Heart right ventricle (tissue), 16 donors: ENCODE measurements around the gene PAX5. TPM values are rescaled to one million over a fixed set of nuclear protein-coding genes. Genes with fewer than 3 reads are reported as not detected.
A peak's percentile ranks its signal among the peaks of the same experiment; 100 is the strongest.

Experiments used
- ATAC-seq, 8 donors: fragments of 200-7000 bp; cut with Tn5 transposase; one replicate each; pipeline ENCODE4 v1.9.1; 2020; ENCODE audit warnings: mild to moderate bottlenecking in 8 of 8, moderate library complexity in 8 of 8, moderate number of reproducible peaks in 1 of 8
- DNase-seq, 2 donors: peaks; one replicate each; pipeline ENCODE4 v3.0.0-alpha.2; 2020
- H3K27ac ChIP-seq, 10 donors: fragments of 200-600 bp; sonication (generic) in 2 of 10; one replicate each; pipeline versions ENCODE4 v1.5.0 to v1.8.0; 2020 to 2022; ENCODE audit warnings: mild to moderate bottlenecking in 3 of 10
- H3K27me3 ChIP-seq, 7 donors: fragments of 200-600 bp; one replicate each; pipeline ENCODE4 v1.8.0; 2021 to 2022; ENCODE audit warnings: mild to moderate bottlenecking in 2 of 7
- H3K36me3 ChIP-seq, 9 donors: fragments of 200-600 bp; sonication (generic) in 1 of 9; one replicate each; pipeline versions ENCODE4 v1.5.0 to v1.8.0; 2020 to 2022; ENCODE audit warnings: mild to moderate bottlenecking in 2 of 9
- H3K4me1 ChIP-seq, 9 donors: fragments of 200-600 bp; sonication (generic) in 1 of 9; one replicate each; pipeline versions ENCODE4 v1.5.0 to v1.8.0; 2020 to 2022; ENCODE audit warnings: mild to moderate bottlenecking in 4 of 9
- H3K4me3 ChIP-seq, 10 donors: fragments of 200-600 bp; sonication (generic) in 2 of 10; one replicate each; pipeline versions ENCODE4 v1.5.0 to v1.8.0; 2020 to 2022; ENCODE audit warnings: mild to moderate bottlenecking in 7 of 10, moderate library complexity in 2 of 10
- H3K9me3 ChIP-seq, 11 donors: fragments of 200-600 bp in 10 of 11; sonication (generic) in 2 of 11; one replicate each; pipeline versions ENCODE4 v1.5.0 to v1.8.0; 2013 to 2022; ENCODE audit warnings: mild to moderate bottlenecking in 2 of 11, control low read depth in 1 of 11, moderate library complexity in 1 of 11
- WGBS, 2 donors: extraction: QIAGEN DNeasy Blood & Tissue Kit; methylation state at CpG; one replicate each; pipeline ENCODE4 v1.1.7; 2013; ENCODE audit warnings: inconsistent platforms in 1 of 2; 5-methylcytosine and 5-hydroxymethylcytosine counted together
- intact Hi-C, 10 donors: fragments of 100-400 bp; cut with DNase I; formaldehyde crosslinking; loops; one replicate each; pipeline versions ENCODE4 v1.11.1 to v1.14.2; 2022
- polyA plus RNA-seq, 2 donors: library from polyadenylated mRNA; stranded (reverse); fragments of 200-250 nt; gene quantifications; one replicate each; pipeline ENCODE4 v1.2.3, GENCODE V29; 2013
- total RNA-seq, 10 donors: library from RNA; stranded (reverse); fragmentation: NEBNext Ultra II Directional in 3 of 10; extraction: Animal tissue kit (Norgen Biotek cat#: 25700) in 3 of 10; gene quantifications; one replicate each; pipeline versions ENCODE4 v1.2.1 to v1.2.4, GENCODE V29; 2021 to 2023
- TF ChIP-seq, protein P1 (sequence below), 9 donors: fragments of 200-600 bp; sonication (generic) in 2 of 9; IDR thresholded peaks; one replicate each; pipeline versions ENCODE4 v1.5.0 to v1.8.0; 2021 to 2022; ENCODE audit warnings: antibody characterized with exemption in 9 of 9, mild to moderate bottlenecking in 5 of 9, moderate library complexity in 1 of 9
- donor health status: Arrhythmogenic right ventricular cardiomyopathy.
- donor health status: ischemic (EF 13 %, LVEDD 7.1; RV severe dilation, severe dysfunction).
- donor health status: healthy with polysubstance abuse.
- donor health status: DM: no; HTN: yes; CAD: no.
- donor health status: DM: no; HTN: no; CAD: no.
- donor health status: ischemic (EF 25% LVEDD 6.9; RV normal size, moderate dysfunction).
- donor health status: ischemic (EF 25% LVEDD 5.7; RV mildly dilated, moderate dysfunction).
- donor health status: healthy.
- donor health status: DM: yes; HTN: yes; CAD: no.
- donor health status: Ischemic cardiomyopathy.
- donor health status: ischemic (EF 35%, LVEDD 5.7; RV mildly dilated, moderate dysfunction).
- donor health status: nonischemic (EF 11% LVEDD 7.7; RV severe dilation, severe dysfunction).
- donor health status: DM: yes; HTN: yes; CAD: no.
- donor health status: PGD.
- donor health status: ischemic (EF 29% LVEDD 5.4; RV normal size, mild dysfunction).
- donor health status: nonischemic (EF 23%, LVEDD 6.1; RV moderate dilation, normal function).

PAX5 gene
- total and polyA plus RNA-seq, 12 donors = under 0.01 to 0.09 TPM; not detected in 10

DNA sequence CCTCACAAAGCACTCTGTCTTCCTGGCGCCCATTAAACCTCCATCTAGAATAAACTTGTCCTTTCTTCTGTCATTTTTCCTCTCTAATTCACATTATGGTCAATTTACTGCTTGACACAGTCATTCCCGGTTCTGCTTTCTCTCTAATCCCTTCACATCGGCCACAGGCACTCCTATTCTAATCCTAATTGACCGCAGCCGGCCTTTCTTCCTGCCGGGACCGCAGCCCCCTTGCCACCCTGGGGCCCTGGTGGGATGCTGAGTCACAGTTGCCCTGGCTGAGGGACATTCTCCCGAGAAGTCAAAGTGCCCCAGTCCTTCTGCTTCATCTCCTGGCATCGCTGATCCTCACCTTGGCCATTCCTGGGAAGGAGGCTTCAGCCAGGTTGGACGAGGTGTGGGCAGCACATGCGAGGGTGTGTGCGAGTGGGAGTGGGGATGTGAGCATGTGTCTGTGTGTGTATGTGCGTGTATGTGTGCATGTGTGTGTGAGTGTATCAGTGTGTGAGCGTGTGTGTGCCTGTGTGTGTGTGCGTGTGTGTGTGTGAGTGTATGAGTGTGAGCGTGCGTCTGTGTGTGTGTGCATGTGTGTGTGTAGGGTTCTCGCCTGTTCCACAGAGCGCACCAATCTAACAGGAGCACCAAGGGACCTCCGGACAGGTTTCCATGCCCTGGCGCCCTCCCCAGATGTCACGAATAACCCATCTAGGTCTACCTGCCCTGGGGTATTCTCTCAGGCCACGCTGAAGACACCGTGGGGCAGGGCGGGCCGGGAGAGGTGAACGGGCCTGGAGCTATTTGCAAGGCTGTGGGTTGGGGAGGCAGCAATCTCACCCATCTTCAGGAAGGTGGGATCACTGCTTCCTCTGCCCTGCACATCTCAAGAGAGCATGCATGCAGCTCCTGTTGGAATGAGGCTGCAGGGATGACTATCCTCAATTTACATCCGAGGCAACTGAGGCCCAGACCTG is 191.2 kb downstream of the PAX5 start:
- DNase-seq (no peak), ATAC-seq (peak in 1 of 8 donors; percentile 32)
- intact Hi-C loops = loop anchor here in 1 of 10 donors (10.0 kb wide), 1 partner anchor 62 kb away; no protein-coding TSS in a partner anchor
- Histone ChIP-seq H3K4me3 (no peak overlapping the region), H3K27ac (no peak overlapping the region), H3K27me3 (peaks cover 0 to 37% (median 16%) of the 10 kb centered on the region in 7 donors), H3K36me3 (no peaks in the 10 kb centered on the region), H3K9me3 (no peaks in the 10 kb centered on the region), H3K4me1 (no peaks in the 10 kb centered on the region)
- TF ChIP-seq, protein P1, sequence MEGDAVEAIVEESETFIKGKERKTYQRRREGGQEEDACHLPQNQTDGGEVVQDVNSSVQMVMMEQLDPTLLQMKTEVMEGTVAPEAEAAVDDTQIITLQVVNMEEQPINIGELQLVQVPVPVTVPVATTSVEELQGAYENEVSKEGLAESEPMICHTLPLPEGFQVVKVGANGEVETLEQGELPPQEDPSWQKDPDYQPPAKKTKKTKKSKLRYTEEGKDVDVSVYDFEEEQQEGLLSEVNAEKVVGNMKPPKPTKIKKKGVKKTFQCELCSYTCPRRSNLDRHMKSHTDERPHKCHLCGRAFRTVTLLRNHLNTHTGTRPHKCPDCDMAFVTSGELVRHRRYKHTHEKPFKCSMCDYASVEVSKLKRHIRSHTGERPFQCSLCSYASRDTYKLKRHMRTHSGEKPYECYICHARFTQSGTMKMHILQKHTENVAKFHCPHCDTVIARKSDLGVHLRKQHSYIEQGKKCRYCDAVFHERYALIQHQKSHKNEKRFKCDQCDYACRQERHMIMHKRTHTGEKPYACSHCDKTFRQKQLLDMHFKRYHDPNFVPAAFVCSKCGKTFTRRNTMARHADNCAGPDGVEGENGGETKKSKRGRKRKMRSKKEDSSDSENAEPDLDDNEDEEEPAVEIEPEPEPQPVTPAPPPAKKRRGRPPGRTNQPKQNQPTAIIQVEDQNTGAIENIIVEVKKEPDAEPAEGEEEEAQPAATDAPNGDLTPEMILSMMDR (IDR thresholded peaks at IDR 0.05) = no peak
- 76 to 79% methylated on average over 28 of the region's 28 CpGs for WGBS, 2 donors

DNA sequence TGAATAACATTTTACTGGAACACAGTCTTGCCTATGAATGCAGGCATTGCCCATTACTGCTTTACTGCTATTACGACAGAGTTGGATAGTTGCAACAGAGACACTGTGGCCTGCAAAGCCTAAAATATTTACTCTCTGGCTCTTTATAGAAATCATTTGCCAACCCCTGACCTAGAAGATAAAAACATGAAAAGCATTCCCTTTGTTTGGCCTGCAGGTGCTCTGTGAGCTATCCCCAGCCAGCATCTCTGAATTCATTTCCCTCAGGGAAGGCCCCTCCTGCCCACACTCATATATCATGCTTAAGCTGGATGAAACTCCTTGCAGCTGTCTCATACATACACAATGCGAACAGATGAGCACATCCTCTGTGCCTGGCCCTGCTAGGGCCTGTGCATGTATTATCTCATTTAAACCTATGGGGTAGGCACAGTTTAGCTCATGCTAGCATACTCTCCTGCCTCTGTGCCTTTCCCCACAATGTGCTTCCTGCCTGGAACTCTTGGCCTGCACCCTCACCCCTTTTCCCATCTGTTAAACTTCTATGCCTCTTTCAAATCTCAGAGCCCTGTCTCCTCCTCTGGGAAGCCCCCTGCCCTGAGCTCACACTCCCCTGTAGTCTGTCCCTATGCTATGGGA is 193.1 kb downstream of the PAX5 start:
- 78 to 81% methylated on average over 2 of the region's 2 CpGs for WGBS, 2 donors
- Histone ChIP-seq H3K36me3 (no peaks in the 10 kb centered on the region), H3K9me3 (no peaks in the 10 kb centered on the region), H3K27ac (no peak overlapping the region), H3K4me3 (no peak overlapping the region), H3K4me1 (no peaks in the 10 kb centered on the region), H3K27me3 (peaks cover 0 to 18% (median 4%) of the 10 kb centered on the region in 7 donors)
- TF ChIP-seq, protein P1 (IDR thresholded peaks at IDR 0.05) = no peak
- intact Hi-C loops = loop anchor here in 1 of 10 donors (10.0 kb wide), 1 partner anchor 64 kb away; no protein-coding TSS in a partner anchor
- ATAC-seq (no peak), DNase-seq (no peak)

DNA sequence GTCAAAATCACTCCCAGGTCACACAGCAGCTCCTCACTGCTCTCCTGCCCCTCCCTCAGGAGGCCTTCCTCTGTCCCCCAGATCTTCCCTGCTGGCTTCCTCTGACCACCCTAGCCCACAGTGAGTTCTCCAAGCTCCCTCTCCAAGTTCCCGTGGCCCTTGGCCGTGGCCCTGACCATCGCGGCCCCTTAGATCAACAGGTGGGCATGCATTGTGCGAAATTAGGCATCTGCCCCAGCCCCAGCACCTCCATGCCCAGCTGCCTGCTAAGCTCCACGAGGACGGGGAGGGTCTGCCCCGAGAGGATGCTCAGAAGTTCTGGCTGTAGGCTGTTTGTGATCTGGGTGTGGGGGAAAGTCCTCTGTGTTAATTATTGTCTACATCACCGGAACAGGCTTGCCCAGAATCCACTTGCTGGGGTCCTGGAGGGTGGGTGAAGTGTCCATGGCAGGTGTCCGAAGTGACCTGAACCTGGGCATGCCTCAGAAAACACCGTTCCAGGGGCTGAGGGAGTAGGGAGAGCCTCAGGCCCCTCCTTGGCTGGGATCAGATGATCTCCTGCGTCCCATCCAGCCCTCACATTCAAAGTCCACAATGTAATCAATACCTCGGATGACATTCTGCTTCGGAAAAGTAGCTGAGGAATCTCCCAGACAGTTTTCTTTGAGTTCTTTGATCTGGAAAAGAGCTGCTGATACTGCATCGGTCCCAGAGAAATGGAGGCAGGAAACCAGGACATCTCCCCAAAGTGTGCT is 194.8 kb downstream of the PAX5 start:
- H3K27me3 ChIP-seq = peaks cover 0 to 11% (median 0%) of the 10 kb centered on the region in 7 donors
- H3K9me3 ChIP-seq = no peaks in the 10 kb centered on the region
- no peaks in the 10 kb centered on the region for H3K36me3 ChIP-seq
- no peak overlapping the region for H3K4me3 ChIP-seq
- WGBS, 2 donors = 79 to 84% methylated on average over 15 of the region's 15 CpGs
- intact Hi-C loops = no loop called here
- DNase-seq = no peak
- no peak overlapping the region for H3K27ac ChIP-seq
- TF ChIP-seq, protein P1 (IDR thresholded peaks at IDR 0.05) = no peak
- no peaks in the 10 kb centered on the region for H3K4me1 ChIP-seq
- ATAC-seq = no peak
